Activated CD4-positive, alpha-beta T cell treated with anti-CD3 and anti-CD28 coated beads for 36 hours (primary cell): ENCODE measurements around the gene USP6NL. TPM values are rescaled to one million over a fixed set of nuclear protein-coding genes. Genes with fewer than 3 reads are reported as not detected.

ENCODE experiments used
- ATAC-seq: fragments of 200-7000 bp; cut with Tn5 transposase; one replicate; pipeline ENCODE4 v1.10.0; 2021; ENCODE audit warnings: mild to moderate bottlenecking, moderate library complexity
- CTCF ChIA-PET: fragments of 350-600 bp; sonication (Branson Sonifier 250); formaldehyde crosslinking; loops from one replicate; lab custom pipeline; 2021; ENCODE audit warnings: antibody characterized with exemption; lab: Charles Lee
- POLR2A ChIA-PET: fragments of 350-600 bp; sonication (Branson Sonifier 250); formaldehyde crosslinking; loops from one replicate; lab custom pipeline; 2021; ENCODE audit warnings: antibody characterized with exemption, inconsistent platforms; lab: Charles Lee
- DNase-seq: peaks from one replicate; pipeline ENCODE4 v3.0.0-alpha.2; 2020
- H3K27ac Mint-ChIP-seq: one replicate; pipeline ENCODE4 v1.8.0; 2021; ENCODE audit warnings: mixed read lengths
- H3K27me3 Mint-ChIP-seq: one replicate; pipeline ENCODE4 v1.8.0; 2021; ENCODE audit warnings: mixed read lengths
- H3K36me3 Mint-ChIP-seq: one replicate; pipeline ENCODE4 v1.8.0; 2021; ENCODE audit warnings: low read depth, mixed read lengths
- H3K4me1 Mint-ChIP-seq: one replicate; pipeline ENCODE4 v1.8.0; 2021; ENCODE audit warnings: mixed read lengths
- H3K4me3 Mint-ChIP-seq: one replicate; pipeline ENCODE4 v1.8.0; 2021; ENCODE audit warnings: mild to moderate bottlenecking, moderate library complexity, mixed read lengths
- H3K9me3 Mint-ChIP-seq: one replicate; pipeline ENCODE4 v1.8.0; 2021; ENCODE audit warnings: low read depth, mixed read lengths
- intact Hi-C, 2 experiments: fragments of 100-400 bp; cut with DNase I in 1 of 2; cut with micrococcal nuclease in 1 of 2; formaldehyde crosslinking; loops; one replicate each; pipeline versions ENCODE4 v1.14.2 to v1.15.1; 2022 to 2024; cut with DNase I, micrococcal nuclease
- total RNA-seq, 2 experiments: library from RNA; stranded (reverse); gene quantifications; one replicate each; pipeline ENCODE4 v1.2.3, GENCODE V29; 2021

Gene USP6NL
- 1 to 10 TPM; 4.4 to 5.4 TPM for total RNA-seq

- peak; percentile 71 for DNase-seq
- peaks cover 2% of the 10 kb centered on the region for H3K9me3 Mint-ChIP-seq
- peak within 1 kb of the TSS; percentile 81 for H3K27ac Mint-ChIP-seq
- intact Hi-C loops: loop anchor here (1.0 to 5.0 kb wide), 7 partner anchors 31 to 131 kb away; partner anchors contain the start of gene ECHDC3 (in 1 of the 2)
- ChIA-PET CTCF (interaction anchor here (1.2 to 2.1 kb wide), 2 partner anchors 20 to 96 kb away, joined by 3 to 7 read pairs; no protein-coding TSS in a partner anchor), POLR2A (no interaction called here)
- peaks cover 43% of the 10 kb centered on the region for H3K4me1 Mint-ChIP-seq
- H3K36me3 Mint-ChIP-seq: no peaks in the 10 kb centered on the region
- peak within 1 kb of the TSS; percentile 83 for H3K4me3 Mint-ChIP-seq
- peak; percentile 42 for ATAC-seq
- H3K27me3 Mint-ChIP-seq: peaks cover 2% of the 10 kb centered on the region
Measured at GRCh38 chr10:11611248-11612020, at the start of gene USP6NL. Gene USP6NL, minus strand, starts transcription at chr10:11611650. Its CDS starts 14,016 bp downstream, at chr10:11597634.

GRCh38 chr10:11658801-11659368, 47.4 kb upstream of the USP6NL start:
- no peaks in the 10 kb centered on the region for H3K36me3 Mint-ChIP-seq
- no peaks in the 10 kb centered on the region for H3K9me3 Mint-ChIP-seq
- no peak for DNase-seq
- H3K27ac Mint-ChIP-seq: no peak overlapping the region
- H3K4me3 Mint-ChIP-seq: no peak overlapping the region
- intact Hi-C loops: no loop called here
- ATAC-seq: no peak
- ChIA-PET POLR2A (interaction anchor here (0.6 kb wide), 1 partner anchor 8 kb away, joined by 7 read pairs; no protein-coding TSS in a partner anchor), CTCF (no interaction called here)
- peaks cover 10% of the 10 kb centered on the region for H3K4me1 Mint-ChIP-seq
- peaks cover 1% of the 10 kb centered on the region for H3K27me3 Mint-ChIP-seq

- ChIA-PET POLR2A (no interaction called here), CTCF (interaction anchor here (1.2 to 1.5 kb wide), 2 partner anchors 11 to 30 kb away, joined by 3 to 6 read pairs; no protein-coding TSS in a partner anchor)
- intact Hi-C loops: no loop called here
- no peak for DNase-seq
- Mint-ChIP-seq H3K27me3 (peaks cover 3% of the 10 kb centered on the region), H3K4me3 (no peak overlapping the region), H3K27ac (no peak overlapping the region), H3K36me3 (no peaks in the 10 kb centered on the region), H3K4me1 (peaks cover 6% of the 10 kb centered on the region), H3K9me3 (no peaks in the 10 kb centered on the region)
- ATAC-seq: no peak
Measured at GRCh38 chr10:11655836-11656235, 44.4 kb upstream of the USP6NL start.

GRCh38 chr10:11654659-11655058, 43.2 kb upstream of the USP6NL start:
- ChIA-PET POLR2A (interaction anchor here (1.0 kb wide), 1 partner anchor 22 kb away, joined by 3 read pairs; no protein-coding TSS in a partner anchor), CTCF (interaction anchor here (1.2 to 1.5 kb wide), 2 partner anchors 10 to 31 kb away, joined by 3 to 6 read pairs; no protein-coding TSS in a partner anchor)
- Mint-ChIP-seq H3K27ac (no peak overlapping the region), H3K4me1 (peaks cover 6% of the 10 kb centered on the region), H3K27me3 (peaks cover 3% of the 10 kb centered on the region), H3K36me3 (no peaks in the 10 kb centered on the region), H3K4me3 (no peak overlapping the region), H3K9me3 (no peaks in the 10 kb centered on the region)
- intact Hi-C loops: no loop called here
- DNase-seq (no peak), ATAC-seq (no peak)

GRCh38 chr10:11653758-11654471, 42.5 kb upstream of the USP6NL start:
- H3K27ac Mint-ChIP-seq: no peak overlapping the region
- H3K36me3 Mint-ChIP-seq: no peaks in the 10 kb centered on the region
- peaks cover 3% of the 10 kb centered on the region for H3K27me3 Mint-ChIP-seq
- H3K9me3 Mint-ChIP-seq: no peaks in the 10 kb centered on the region
- CTCF ChIA-PET: interaction anchor here (1.0 kb wide), 1 partner anchor 112 kb away, joined by 3 read pairs; no protein-coding TSS in a partner anchor
- DNase-seq (no peak), ATAC-seq (no peak)
- peaks cover 6% of the 10 kb centered on the region for H3K4me1 Mint-ChIP-seq
- intact Hi-C loops: no loop called here
- H3K4me3 Mint-ChIP-seq: no peak overlapping the region
- POLR2A ChIA-PET: no interaction called here

GRCh38 chr10:11647676-11648075, 36.2 kb upstream of the USP6NL start:
- Mint-ChIP-seq H3K4me3 (no peak overlapping the region), H3K27me3 (peaks cover 2% of the 10 kb centered on the region), H3K4me1 (no peaks in the 10 kb centered on the region), H3K27ac (no peak overlapping the region), H3K36me3 (no peaks in the 10 kb centered on the region), H3K9me3 (no peaks in the 10 kb centered on the region)
- no peak for DNase-seq
- intact Hi-C loops: no loop called here
- ChIA-PET CTCF (no interaction called here), POLR2A (no interaction called here)
- no peak for ATAC-seq

GRCh38 chr10:11646450-11646849, 35.0 kb upstream of the USP6NL start:
- Mint-ChIP-seq H3K9me3 (no peaks in the 10 kb centered on the region), H3K4me1 (no peaks in the 10 kb centered on the region), H3K27me3 (peaks cover 3% of the 10 kb centered on the region), H3K27ac (no peak overlapping the region), H3K4me3 (no peak overlapping the region), H3K36me3 (no peaks in the 10 kb centered on the region)
- ChIA-PET CTCF (interaction anchor here (0.7 to 0.8 kb wide), 2 partner anchors 15 to 121 kb away, joined by 3 to 4 read pairs; no protein-coding TSS in a partner anchor), POLR2A (interaction anchor here (0.7 kb wide), 1 partner anchor 131 kb away, joined by 3 read pairs; no protein-coding TSS in a partner anchor)
- intact Hi-C loops: no loop called here
- ATAC-seq (no peak), DNase-seq (no peak)

GRCh38 chr10:11643039-11643438, 31.6 kb upstream of the USP6NL start:
- ATAC-seq: no peak
- Mint-ChIP-seq H3K27ac (no peak overlapping the region), H3K9me3 (no peaks in the 10 kb centered on the region), H3K36me3 (no peaks in the 10 kb centered on the region), H3K27me3 (peaks cover 6% of the 10 kb centered on the region), H3K4me1 (no peaks in the 10 kb centered on the region), H3K4me3 (no peak overlapping the region)
- intact Hi-C loops: no loop called here
- CTCF ChIA-PET: interaction anchor here (1.0 kb wide), 1 partner anchor 29 kb away, joined by 3 read pairs; no protein-coding TSS in a partner anchor
- no peak for DNase-seq
- POLR2A ChIA-PET: no interaction called here

- intact Hi-C loops: no loop called here
- no peak for ATAC-seq
- Mint-ChIP-seq H3K9me3 (no peaks in the 10 kb centered on the region), H3K36me3 (no peaks in the 10 kb centered on the region), H3K4me1 (no peaks in the 10 kb centered on the region), H3K27me3 (peaks cover 6% of the 10 kb centered on the region), H3K4me3 (no peak overlapping the region), H3K27ac (no peak overlapping the region)
- POLR2A ChIA-PET: no interaction called here
- no peak for DNase-seq
- CTCF ChIA-PET: interaction anchor here (1.0 kb wide), 1 partner anchor 28 kb away, joined by 3 read pairs; no protein-coding TSS in a partner anchor
Measured at GRCh38 chr10:11642566-11642965, 31.1 kb upstream of the USP6NL start.

GRCh38 chr10:11639849-11640764, 28.7 kb upstream of the USP6NL start:
- no peak for DNase-seq
- no peak for ATAC-seq
- no peaks in the 10 kb centered on the region for H3K36me3 Mint-ChIP-seq
- ChIA-PET CTCF (no interaction called here), POLR2A (no interaction called here)
- intact Hi-C loops: no loop called here
- no peak overlapping the region for H3K27ac Mint-ChIP-seq
- H3K27me3 Mint-ChIP-seq: peaks cover 11% of the 10 kb centered on the region
- H3K9me3 Mint-ChIP-seq: no peaks in the 10 kb centered on the region
- no peaks in the 10 kb centered on the region for H3K4me1 Mint-ChIP-seq
- H3K4me3 Mint-ChIP-seq: no peak overlapping the region
